Cerebellar cortex (tissue), 1 donor: ENCODE results near the gene GUCD1.
A peak's percentile ranks its signal among the peaks of the same experiment; 100 is the strongest.

ENCODE experiments used
- DNase-seq: peaks from one replicate; pipeline ENCODE4 v3.0.0-alpha.2; 2015; ENCODE audit warnings: low spot score

Gene GUCD1

GRCh38 chr22:24503137-24503842 lies 51.6 kb downstream of the GUCD1 start:
- peak; percentile 42 for DNase-seq

- DNase-seq = no peak
Observed at GRCh38 chr22:24502541-24502940, 52.4 kb downstream of the GUCD1 start.

- DNase-seq = no peak
Observed at GRCh38 chr22:24502034-24502433, 52.9 kb downstream of the GUCD1 start.

- no peak for DNase-seq
Observed at GRCh38 chr22:24501301-24502005, 53.5 kb downstream of the GUCD1 start.

GRCh38 chr22:24500277-24500820 lies 54.6 kb downstream of the GUCD1 start:
- peak; percentile 63 for DNase-seq

GRCh38 chr22:24499706-24500276 lies 55.1 kb downstream of the GUCD1 start:
- no peak for DNase-seq

- no peak for DNase-seq
Observed at GRCh38 chr22:24498824-24499223, 56.1 kb downstream of the GUCD1 start.

- DNase-seq = no peak
Observed at GRCh38 chr22:24497841-24498258, 57.1 kb downstream of the GUCD1 start.

GRCh38 chr22:24496661-24497060 lies 58.3 kb downstream of the GUCD1 start:
- DNase-seq = peak; percentile 83

GRCh38 chr22:24496234-24496633 lies 58.7 kb downstream of the GUCD1 start:
- no peak for DNase-seq

- DNase-seq = no peak
Observed at GRCh38 chr22:24495365-24495675, 59.6 kb downstream of the GUCD1 start.

- DNase-seq = no peak
Observed at GRCh38 chr22:24494528-24495364, 60.2 kb downstream of the GUCD1 start, which contains the start of gene UPB1. Gene UPB1 (plus strand): TSS chr22:24495332. CDS start chr22:24495404, 72 bp downstream.

GRCh38 chr22:24494167-24494527 lies 60.8 kb downstream of the GUCD1 start:
- no peak for DNase-seq

- DNase-seq = no peak
Observed at GRCh38 chr22:24492391-24492790, 62.5 kb downstream of the GUCD1 start.
